Measurements from ENCODE around the gene ZNF202.
"Not testable (repeated sequence)": the region's sequence is repeated elsewhere in the genome, so short reads cannot be mapped to it uniquely, and the experiment has no call there.

Gene ZNF202

DNA sequence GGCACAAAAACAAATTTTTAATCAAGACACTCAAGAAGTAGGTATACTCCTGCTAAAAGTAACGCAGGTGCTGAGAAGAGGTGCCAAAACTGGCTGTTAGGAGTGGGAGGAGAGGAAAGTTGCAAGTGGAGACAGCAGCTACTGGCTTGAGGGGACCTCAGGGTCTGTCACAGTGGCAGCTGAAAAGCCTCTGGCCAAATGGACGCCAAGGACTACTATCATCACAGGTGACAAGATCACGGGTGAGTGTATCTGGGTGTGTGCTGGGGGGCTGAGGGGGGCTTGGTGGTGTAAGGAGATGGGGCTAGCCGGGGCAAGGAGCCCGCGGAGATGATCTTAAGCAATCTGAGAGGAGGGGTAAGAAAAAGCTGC, 687 bp downstream of the ZNF202 start:
- DNase-seq, result no peak

GRCh38 chr11:123738374-123738773, 3.1 kb downstream of the ZNF202 start:
- DNase-seq, result no peak

DNA sequence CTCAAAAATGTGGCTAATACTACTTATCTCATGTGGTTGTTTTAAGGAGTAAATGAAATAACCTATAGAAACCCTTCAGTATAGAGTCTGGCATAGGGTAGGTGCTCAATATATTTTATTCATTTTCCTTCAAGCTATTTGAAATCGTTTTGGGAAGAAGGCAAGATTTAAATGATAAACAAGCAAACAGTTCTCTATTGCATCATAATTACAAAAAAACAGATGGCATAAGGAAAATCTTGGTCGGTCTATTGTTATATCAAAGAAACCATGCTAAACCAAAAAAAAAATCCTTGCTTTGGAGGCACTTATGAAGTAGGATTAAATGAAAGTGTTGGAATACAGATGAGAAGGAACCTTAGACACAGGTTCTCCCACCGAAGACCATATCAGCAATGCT, 4.7 kb downstream of the ZNF202 start:
- DNase-seq, result no peak

DNA sequence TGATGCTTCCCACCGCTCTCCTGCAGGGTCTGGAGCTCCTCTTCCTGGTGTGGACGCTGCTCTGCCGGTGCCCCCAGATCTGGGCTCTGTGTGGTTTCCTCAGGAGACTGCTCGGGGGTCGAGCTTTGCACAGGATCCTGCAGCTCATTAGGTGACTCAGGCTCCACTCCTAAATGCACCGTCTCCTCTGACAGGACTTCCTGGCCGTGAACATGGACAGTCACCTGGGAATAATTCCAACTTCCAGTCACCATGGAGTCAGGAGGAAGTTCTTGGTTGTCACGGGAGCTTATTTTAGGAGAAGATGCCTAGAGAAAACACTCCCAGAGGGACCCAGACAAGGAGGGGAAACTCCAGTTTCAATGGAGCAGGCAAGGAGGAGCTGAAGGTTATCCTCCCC, 11.9 kb downstream of the ZNF202 start:
- DNase-seq, result no peak

DNA sequence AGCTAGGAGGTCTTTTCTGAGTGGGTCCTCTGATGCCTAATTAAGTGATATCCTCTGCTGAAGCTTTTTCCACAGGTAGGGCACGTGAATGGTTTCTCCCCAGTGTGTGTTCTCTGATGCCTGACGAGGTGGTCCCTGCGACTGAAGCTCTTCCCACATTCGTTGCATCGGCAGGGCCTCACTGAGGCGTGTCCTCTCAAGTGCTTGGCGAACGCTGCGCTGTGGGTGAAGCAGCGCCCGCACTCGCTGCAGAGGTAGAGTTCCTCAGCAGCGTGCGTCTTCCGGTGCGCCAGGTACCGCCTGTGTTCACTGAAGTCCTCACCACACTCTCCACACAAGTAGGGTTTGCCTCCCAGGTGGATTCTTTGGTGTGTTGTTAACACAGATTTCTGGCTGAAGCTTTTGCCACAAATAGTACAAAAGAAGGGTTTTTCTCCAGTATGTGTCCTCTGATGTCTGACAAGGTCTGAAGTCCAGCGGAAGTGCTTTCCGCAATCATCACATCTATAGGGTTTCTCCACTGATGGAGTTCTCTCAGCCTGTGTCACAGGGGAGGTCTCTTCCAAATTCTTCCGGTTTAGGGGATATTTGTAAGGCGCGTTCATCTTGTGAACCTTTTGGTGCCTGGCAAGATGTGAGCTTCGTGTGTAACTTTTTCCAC, 15.3 kb downstream of the ZNF202 start:
- no peak for DNase-seq

GRCh38 chr11:123719452-123719851, 22.0 kb downstream of the ZNF202 start:
- DNase-seq, result no peak

- DNase-seq, result no peak
These were observed 23.0 kb downstream of the ZNF202 start for GRCh38 chr11:123718469-123718868.

- no peak for DNase-seq
These were observed 23.4 kb downstream of the ZNF202 start for GRCh38 chr11:123718063-123718462.

DNA sequence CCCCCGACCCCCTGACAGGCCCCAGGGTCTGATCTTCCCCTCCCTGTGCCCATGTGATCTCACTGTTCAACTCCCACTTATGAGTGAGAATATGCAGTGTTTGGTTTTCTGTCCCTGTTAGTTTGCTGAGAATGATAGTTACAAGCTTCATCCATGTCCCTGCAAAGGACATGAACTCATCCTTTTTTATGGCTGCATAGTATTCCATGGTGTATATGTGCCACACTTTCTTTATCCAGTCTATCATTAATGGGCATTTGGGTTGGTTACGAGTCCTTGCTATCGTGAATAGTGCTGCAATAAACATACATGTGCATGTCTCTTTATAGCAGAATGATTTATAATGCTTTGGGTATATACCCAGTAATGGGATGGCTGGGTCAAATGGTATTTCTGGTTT, 28.8 kb downstream of the ZNF202 start:
- DNase-seq, result not testable (repeated sequence)

- DNase-seq, result peak; percentile 28 to 41
These were observed 33.8 kb downstream of the ZNF202 start for GRCh38 chr11:123707606-123708205.

DNA sequence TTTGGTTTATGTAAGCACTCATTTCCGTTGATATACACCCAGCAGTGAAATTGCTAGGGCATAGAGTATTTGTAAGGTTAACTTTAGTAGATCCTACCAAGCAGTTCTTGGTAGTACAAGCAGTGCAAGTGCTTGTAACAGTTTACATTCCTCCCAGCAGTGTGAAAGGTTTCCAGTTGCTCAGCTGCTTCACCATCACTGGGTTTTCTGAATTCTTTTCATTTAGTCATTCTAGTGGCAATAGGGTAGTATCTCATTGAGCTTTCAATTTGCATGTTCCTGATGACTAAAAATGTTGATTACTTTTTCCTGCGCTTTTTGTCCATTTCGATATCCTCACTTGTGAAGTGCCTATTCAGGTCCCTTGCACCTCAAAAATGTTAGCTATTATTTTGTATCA, 34.3 kb downstream of the ZNF202 start:
- DNase-seq, result no peak

GRCh38 chr11:123704341-123704740, 37.1 kb downstream of the ZNF202 start:
- no peak for DNase-seq

GRCh38 chr11:123702696-123703095, 38.8 kb downstream of the ZNF202 start:
- DNase-seq, result no peak

GRCh38 chr11:123702139-123702538, 39.3 kb downstream of the ZNF202 start:
- no peak for DNase-seq

DNA sequence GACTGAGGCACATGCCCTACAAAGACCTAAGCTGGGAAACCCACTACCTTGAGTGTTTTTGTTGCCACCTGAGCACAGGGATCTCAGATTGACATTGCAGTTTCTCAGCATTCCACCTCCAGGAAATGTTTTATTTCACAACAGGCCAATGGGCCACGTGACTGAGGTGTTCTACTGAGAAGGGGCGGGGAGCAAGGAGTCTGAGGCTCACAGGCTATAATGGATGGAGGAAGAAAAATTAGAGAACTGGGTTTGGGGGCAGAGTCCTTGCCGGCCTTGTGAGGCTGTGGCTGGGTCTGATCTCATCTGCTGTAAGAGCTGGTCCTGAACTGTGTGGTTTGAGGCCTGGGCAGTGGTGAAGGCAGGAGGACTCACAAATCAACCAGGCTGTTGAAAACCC, 40.7 kb downstream of the ZNF202 start:
- no peak for DNase-seq

DNA sequence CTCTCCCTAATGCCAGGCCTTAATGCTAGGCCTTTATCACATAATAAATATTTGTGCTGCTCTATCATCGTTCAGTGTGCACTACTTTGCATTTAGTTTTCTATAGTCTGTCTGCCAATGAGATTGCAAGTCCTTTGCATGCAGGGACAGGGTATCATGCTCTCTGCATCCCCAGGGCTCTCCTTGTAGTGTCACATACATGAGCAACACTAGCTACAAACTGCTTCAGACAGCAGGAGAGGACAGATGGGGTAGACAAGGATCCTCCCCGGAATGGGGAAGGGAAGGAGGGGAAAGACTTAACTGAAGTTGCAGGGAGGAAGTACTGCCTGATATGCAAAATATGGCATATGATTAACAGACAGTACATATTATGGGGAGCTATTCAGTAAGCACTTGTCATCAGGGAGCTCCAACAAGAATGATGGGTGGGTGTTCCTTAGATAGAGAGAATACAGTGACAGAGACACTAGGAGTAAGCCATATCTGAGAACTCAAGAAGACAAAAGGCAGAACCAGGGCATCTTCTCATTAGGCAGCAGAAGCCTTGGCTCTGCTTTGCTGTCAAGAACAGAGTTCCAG, 42.8 kb downstream of the ZNF202 start:
- no peak for DNase-seq

DNA sequence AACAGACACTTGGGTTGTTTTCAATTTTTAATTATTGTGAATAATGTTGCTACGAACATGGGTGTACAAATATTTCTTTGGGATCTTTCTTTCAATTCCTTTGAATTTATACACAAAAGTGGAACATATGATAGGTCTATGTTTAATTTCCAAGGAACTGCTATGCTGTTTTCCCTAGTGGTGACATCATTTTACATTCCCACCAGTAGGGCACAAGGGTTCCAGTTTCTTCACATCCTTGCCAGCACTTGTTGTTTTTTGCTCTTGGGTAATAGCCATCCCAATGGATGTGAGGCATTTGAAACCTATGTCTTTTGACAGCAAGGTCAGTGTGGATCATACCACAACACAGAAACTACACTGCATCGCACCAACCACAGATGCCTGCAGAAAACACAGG, 45.3 kb downstream of the ZNF202 start:
- no peak for DNase-seq

DNA sequence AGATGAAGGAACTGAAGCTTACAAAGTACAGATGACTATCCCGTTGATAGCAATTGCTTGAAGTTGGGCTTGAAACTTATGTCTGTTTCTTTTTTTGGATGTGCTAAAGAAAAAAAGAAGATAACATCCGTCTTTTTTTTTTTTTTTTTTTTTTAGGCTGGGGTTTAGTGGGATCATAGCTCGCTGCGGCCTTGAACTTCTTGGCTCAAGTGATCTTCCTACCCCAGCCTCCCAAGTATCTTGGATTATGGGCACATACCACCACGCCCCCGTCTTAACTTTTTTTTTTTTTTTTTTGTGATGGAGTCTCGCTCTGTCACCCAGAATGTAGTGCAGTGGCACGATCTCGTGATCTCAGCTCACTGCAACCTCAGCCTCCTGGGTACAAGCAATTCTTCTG, 46.2 kb downstream of the ZNF202 start:
- DNase-seq, result no peak

- no peak for DNase-seq
These were observed 46.9 kb downstream of the ZNF202 start for GRCh38 chr11:123694551-123694950.

- no peak for DNase-seq
These were observed 48.5 kb downstream of the ZNF202 start for GRCh38 chr11:123692961-123693360.

DNA sequence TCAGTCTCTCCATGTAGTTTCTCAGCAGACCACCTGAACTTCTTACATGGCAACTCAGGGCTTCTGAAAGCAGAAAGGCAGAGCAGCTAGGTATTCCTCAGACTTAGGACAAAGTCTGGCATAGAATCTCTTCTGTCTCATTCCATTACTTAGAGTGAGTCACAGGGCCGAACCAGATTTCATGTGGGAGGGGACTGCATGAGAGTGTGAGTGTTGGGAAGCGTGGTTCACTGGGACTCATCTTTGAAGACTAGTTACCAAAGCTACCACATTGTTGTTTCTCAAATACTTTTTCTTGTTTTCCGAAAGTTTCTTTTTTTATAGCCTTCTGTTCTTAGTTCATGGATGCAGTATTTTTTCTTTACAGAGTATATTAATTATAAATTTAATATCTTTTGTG, 51.0 kb downstream of the ZNF202 start:
- no peak for DNase-seq

DNA sequence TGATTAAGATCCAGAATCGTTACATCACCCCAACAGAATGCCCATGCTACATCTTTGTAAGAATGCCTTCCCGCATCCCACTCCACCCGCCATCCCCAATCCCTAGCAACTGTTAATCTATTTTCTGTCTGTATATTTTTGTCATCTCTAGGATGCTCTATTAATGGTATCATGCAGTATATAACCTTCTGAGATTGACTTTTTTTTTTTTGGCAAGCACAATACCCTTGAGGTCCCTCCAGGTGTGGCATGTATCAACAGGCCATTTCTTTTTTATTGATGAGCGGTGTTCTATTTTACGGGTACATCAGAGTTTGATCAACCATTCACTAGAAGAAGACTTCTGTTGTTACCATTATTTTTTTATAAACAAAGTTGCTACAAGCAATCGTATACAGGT, 56.9 kb downstream of the ZNF202 start:
- DNase-seq, result no peak

- no peak for DNase-seq
These were observed 57.9 kb downstream of the ZNF202 start for GRCh38 chr11:123683428-123684170.

Measured in hippocampal formation (tissue), 2 donors.